GM19463 (cell line): Measurements from ENCODE around the gene ZNF576.
A peak's percentile ranks its signal among the peaks of the same experiment; 100 is the strongest.
"Not testable (repeated sequence)": the region's sequence is repeated elsewhere in the genome, so short reads cannot be mapped to it uniquely, and the experiment has no call there.

Experiments
- ATAC-seq: cut with Tn5 transposase; IDR thresholded peaks from one replicate; pipeline ENCODE4 v1.9.1; 2021; ENCODE audit warnings: mild to moderate bottlenecking, moderate library complexity; ENCODE audit not compliant: unreplicated experiment

Gene ZNF576

DNA sequence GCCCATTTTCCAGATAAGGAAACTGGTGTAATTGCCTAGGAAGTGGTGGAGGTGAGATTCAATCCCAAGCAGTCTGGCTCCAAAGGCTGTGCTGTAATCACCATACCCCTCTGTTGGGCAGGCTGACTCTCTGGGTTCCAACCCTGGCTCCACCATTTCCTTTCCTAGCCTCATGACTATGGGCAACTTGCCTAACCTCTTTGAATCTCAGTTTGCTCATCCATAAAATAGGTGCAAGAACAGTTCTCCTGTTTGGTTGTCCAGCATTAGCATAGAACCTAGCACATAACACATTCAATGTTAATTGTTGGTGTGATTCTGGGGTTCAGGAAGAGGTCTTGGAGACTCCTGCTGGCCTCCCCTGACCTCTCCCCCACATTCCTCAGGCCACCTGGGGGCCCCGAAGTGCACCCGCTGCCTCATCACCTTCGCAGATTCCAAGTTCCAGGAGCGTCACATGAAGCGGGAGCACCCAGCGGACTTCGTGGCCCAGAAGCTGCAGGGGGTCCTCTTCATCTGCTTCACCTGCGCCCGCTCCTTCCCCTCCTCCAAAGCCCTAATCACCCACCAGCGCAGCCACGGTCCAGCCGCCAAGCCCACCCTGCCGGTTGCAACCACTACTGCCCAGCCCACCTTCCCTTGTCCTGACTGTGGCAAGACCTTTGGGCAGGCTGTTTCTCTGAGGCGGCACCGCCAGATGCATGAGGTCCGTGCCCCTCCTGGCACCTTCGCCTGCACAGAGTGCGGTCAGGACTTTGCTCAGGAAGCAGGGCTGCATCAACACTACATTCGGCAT, 2.2 kb downstream of the ZNF576 start:
- ATAC-seq = no peak

DNA sequence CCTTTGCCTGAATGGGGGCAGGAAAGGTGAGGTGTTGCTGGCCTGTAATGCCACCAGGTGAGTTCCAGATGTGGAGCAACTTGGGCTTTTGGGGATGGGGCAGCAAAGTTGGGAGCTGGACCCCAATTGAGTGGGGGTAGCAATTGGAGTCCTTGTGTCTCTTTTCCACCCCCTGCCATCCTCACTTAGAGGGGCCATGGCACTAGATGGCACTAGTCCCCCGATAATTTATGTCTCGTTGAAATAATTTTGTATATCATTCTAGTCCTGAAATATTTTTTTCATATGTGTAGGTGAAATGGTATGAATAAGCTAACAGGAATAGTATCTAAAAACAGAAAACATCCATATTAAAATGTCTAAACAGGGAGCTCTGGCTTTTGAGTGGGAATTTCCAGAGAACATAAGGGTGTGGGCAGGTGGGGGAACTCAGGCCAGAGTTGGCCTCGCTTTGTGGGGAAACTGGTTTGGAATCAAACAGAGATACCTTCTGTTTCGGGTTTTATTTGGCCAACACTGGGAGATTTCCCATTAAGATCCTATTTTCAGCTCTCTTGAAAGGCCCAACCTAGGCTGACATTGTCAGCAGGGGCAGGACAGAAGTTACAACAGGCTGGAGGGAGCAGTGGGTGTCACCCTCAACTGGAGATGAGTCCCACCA, 3.4 kb downstream of the ZNF576 start:
- no peak for ATAC-seq

DNA sequence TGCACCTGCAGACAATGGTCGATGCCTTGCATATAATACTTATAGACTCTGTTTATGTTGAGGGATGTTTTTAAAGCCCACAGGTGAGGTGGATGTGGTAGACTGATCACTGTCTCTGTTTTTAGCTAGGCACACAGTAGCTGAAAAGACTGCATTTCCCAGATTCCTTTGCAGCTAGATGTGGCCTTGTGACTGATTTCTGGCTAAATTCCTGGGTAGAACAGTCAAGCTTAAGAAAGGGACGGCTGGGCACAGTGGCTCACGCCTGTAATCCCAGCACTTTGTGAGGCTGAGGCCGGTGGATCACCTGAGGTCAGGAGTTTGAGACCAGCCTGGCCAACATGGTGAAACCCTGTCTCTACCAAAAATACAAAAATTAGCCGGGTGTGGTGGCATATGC, 3.9 kb downstream of the ZNF576 start:
- ATAC-seq = not testable (repeated sequence)

DNA sequence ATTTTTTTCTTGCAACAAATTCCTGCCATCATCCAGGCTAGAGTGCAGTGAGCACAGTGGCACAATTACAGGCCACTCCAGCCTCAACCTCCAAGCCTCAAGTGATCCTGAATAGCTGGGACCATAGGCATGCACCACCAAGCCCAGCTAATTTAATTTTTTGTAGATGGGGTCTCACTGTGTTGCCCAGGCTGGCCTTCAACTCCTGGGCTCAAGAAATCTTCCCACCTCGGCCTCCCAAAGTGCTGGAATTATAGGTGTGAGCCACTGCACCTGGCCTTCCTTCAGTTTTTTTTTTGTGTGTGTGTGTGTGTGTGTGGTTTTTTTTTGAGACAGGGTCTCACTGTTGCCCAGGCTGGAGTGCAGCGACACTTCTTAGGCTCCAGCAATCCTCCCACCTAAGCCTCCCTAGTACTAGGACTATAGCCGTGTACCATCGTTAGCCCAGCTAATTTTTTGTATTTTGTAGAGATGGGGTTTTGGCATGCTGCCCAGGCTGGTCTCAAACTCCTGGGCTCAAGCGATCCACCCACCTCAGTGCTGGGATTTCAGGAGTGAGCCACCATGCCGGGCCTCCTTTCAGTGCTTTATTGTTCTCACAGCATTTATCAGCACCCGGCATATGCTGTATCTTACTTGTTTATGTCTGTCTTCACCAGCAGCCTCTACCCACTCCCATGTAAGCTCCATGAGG, 9.6 kb downstream of the ZNF576 start:
- no peak for ATAC-seq

DNA sequence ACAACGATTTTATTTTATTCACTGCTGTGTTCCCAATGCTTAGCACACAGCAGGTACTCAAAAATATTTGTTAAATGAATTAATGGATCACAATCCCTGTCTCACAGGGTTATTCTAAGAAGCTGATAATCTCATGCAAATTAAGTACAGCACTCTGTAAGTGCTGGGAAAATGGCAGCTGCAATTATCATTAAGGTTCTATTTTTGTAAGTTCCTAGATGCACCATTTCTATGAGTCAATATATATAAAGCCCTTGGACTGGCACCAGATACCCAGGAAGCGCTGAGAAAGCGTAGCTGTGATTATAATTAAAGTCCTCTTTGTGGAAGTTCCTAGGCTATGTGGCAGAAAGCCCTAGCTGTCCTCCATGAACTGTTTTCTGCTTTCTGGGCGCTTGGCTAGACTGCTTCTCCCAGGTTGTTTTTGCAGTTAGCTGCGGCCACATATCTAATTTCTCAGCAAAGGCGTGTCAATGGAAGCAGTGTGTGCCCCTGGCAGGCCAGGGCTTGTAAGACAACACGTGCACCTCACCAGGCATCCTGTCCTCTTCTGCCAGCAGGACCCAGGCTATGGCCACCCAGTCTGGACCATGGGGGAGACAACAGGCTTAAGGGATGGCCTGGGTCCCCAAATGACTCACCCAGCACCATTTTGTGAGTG, 10.3 kb downstream of the ZNF576 start:
- no peak for ATAC-seq

DNA sequence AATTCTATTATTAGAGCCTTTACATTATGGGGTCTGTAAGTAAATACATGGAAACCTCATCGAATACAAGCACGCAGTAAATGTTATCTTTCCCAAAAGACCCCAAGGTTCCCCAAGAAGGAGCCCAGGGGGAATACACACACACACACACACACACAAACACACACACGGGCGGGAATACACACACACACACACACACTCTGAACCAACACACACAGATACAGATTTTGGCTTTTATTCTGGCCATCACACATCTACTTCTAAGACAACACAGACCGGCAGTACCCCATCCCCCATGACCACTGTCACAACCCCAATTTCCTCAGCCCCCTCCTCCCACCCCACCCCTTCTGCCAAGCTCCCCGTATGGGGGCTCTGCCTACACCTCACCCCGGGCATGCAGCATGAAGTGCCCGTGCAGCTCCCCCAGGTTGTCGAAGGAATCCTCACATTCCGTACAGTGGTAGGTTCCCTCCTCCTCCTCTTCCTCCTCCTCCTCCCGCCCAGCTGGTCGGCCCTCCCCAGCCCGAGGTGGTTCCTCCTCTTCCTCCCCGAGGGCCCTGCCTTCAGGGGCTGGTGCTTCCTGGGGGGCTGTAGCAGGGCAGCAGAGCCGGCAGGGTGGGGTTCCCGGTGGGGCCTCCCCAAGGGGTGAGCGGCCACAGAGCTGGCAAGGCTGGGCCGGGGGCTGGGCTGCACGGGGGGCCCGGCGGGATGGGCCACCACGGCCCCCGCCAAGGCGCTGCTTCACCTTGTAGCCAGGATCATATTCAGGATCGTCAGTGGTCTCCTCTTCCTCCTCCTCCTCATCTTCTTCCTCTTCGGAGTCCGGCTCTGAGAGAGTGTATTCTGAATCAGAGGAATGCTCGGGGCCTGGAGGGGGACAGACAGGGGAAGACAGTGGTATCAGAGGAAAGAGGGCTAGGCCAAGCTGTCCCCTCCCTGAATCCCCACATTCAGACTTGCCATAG, 11.1 kb downstream of the ZNF576 start:
- ATAC-seq = no peak

DNA sequence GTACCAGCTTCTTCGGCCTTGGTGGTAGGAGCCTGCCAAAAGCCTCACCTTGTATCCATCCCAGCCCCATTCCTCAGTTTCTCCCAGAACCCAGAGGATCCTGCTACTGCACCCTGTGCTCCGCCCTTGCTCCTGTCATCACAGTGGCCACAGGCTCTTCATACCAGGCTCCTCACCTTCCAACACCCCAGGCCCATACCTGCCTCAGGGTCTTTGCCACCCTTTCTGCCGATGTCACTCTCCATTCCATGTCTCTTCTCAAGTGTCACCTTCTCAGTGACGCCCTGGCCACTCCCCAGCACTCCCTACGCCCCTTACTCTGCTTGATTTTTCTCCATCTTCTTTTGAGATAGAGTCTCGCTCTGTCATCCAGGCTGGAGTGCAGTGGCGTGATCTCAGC, 13.5 kb downstream of the ZNF576 start:
- ATAC-seq = no peak

DNA sequence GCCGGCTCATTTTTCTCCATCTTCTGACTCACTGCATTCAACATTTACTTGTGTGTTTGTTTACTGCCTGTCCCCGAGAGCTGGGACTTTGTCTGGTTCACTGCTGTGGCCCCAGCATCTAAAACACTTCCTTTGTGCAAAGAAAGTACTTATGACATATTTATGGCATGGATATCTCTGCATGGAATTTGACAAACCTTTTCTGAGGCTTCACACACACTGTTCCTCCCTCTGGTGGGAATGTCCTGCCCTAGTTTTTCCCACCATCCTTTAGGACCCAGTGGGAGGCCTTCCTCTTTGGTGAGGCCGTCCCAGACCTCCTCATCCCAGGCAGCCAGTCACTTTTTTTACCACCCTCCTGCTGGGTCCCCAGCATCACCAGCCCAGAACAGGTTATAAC, 14.1 kb downstream of the ZNF576 start:
- ATAC-seq = no peak

DNA sequence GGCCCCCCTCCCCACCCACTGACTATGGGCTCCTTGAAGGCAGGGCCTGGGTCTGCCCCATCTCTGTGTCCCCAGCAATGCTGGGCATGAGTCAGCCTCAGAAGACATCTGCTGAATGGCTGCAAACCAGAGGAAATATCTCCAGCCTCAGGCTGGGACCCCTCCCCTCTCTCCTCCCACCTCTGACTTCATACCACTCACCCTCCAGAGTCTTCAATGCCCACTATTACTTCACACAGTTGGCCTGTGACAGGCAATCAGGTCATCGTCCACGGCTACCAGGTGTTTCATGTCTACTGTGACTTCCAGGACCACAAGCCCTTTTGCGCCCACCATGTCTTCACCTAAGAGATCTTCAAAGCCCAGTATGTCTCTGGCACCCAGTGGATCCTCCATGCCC, 15.4 kb downstream of the ZNF576 start, which contains the start of gene SRRM5:
SRRM5 (plus strand) TSS at position 301 of the 400 bp plus-strand sequence; CDS start at position 335, 34 bp downstream.
- ATAC-seq = no peak

DNA sequence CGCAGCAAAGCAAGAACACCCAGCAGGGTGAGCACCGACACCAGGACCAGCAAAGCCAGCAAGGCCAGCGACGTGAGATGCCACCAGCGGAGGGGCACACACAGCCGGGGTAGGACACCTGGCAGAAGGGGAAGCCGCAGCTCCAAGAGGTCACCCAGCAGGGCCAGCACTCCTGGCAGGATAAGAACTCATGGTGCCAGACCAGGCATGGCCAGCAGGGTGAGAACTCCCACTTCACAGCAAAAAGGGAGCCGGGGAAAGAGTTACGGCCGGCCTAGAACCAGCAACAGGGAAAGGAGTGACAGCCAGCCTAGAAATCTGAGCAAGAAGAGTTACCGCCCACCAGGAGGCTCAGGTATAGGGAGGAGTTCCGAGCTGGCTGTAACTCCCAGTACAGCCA, 16.0 kb downstream of the ZNF576 start:
- no peak for ATAC-seq

DNA sequence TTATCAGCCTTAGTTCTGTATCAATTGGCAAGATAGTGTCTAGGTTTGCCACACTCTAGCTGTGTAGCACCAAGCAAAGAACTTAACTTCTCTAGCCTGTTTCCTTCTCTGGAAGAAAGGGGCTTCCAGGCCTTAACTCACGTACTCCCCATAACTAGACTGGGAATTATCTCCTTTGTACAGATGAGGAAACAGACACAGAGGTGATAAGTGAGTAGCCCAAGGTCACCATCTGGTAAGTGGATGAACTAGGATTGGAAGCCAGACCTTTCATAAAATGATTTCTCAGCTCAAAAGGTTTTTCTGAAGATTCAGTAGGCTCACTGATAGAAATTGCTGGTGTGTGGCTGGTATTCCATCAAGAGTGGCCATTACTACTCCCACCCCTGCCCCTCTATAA, 19.9 kb downstream of the ZNF576 start:
- ATAC-seq = no peak

DNA sequence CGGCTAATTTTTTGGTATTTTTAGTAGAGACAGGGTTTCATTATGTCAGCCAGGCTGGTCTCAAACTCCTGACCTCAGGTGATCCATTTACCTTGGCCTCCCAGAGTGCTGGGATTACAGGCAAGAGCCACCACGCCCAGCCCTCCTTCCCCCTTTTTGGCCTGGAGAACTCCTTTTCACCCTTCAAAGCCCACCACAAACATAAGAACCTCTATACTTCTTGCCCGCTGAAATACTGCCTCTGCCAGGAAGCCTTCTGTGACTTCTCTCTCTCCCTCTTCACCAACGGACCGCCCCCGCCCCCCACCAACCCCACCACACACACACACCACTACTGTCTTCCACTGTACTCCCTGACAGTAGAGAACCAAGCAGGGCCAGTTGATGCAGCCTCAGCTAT, 20.6 kb downstream of the ZNF576 start:
- ATAC-seq = no peak

DNA sequence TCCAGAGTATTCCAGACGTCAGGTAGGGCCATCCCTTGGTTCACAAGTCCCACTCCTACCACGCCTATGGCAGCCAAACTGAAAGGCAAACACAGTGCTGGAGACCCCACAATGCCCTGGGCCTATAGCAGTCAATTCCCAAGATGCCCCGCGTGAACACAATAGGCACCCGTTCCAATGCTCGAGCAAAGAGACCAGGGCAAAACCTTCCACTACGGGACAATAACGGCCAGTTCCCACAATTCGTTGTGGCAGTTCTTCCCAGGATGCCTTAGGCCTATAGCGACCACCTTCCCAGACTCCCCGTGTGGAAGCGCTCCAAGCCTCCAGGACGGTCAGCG, 22.5 kb downstream of the ZNF576 start:
- peak; percentile 33 for ATAC-seq

DNA sequence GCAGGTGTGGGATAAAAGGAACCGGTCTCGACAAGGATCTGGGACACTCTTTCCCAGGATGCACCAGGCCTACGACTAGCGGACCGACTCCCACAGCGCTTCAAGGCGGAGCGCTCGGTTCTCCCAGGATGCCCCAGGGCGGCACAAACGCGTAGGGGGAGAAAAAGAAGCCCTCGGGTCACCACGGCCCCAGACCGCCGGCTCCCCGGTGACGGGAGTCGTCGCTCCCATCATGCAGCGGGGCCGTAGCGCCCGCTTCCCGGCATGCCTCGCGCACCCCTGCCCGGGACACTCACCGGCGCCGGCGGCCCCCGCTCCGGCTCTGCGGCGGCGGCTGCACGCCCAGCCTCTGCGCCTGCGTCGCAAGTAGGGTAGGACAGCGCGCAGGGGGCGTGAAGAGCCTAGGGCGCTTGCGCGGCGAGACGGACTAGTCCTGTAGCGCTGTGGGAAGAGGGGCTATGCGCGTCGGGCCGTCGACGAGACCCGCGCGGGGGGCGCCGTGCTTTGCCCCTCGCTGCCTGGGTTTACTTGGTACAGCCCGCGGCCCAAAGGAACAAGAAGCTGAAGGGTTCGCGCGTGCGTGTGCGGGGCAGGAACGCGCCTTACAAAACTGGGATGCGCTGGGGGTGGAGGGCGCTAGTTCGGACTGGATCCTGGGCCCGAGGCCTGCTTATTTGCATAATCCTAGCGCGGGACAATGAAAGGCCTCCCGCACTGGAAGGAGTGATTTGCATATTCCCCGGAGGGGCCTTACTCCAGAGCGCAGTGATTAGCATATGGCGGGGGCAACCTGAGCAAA, 23.1 kb downstream of the ZNF576 start, which contains the start of gene ZNF428:
ZNF428 (minus strand) TSS at position 368 of the 799 bp plus-strand sequence. CDS start 5,325 bp downstream, outside the sequence.
- peak; percentile 80 for ATAC-seq

DNA sequence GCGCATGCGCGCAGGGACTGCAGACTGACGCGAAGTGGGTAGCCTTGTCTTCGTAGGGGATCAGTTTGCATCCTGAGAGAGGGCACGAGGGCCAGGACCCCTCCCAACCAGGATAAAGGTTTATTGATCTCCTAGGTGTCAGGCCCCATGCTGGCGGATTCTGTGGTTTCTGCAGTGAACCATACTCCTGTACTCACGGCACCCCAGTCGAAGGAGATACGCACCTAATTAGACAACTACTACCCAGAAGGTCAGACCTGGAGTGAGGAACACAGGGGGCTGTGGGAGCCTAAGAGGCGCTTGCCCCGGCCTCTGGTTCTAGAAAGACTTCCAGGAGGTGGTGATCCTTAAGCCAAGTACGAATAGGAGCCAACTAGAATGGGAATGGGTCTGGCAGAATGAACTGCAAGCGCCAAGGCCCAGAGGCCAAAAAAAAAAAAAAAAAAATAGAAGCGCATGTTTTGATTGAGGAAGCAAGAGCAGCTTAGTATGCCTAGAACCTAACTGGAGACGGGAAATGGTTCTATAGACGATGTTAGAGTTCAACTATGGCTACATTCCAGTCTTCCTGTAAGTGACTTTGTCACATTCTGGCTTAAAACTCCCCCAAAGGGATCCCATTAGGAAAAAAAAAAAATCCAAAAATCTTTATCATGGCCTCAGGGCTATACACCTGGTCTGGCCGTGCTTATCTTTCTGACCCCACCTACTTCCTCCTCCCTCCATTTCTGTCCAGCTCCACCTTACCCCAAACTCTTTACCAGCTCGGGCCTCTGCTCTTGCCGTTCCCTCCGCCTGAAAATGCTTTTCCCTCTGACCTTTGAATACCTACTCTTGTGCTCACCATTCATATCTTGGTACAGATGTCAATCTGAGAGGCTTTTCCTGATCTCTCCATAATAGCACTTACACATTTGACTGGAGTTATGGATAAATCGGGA, 23.9 kb downstream of the ZNF576 start:
- no peak for ATAC-seq

DNA sequence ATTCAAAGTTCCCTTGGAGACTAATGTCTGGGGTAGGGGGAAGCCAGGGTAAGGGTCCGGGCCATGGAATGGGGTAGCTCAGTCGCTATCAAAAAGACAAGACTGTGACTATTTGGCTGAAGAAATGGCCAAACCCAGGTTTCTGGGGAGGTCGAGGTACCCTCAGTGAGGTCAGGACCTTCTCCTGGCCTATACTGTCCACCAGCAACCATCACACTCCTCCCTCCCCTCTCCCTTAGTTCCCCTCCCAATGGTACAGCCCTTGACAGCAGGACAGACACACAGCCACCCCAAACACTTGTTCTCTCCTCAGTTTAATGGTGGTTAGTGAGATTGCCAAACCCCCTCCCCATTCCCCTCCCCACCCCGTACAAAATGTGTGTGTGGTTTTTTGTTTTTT, 25.7 kb downstream of the ZNF576 start:
- ATAC-seq = no peak

DNA sequence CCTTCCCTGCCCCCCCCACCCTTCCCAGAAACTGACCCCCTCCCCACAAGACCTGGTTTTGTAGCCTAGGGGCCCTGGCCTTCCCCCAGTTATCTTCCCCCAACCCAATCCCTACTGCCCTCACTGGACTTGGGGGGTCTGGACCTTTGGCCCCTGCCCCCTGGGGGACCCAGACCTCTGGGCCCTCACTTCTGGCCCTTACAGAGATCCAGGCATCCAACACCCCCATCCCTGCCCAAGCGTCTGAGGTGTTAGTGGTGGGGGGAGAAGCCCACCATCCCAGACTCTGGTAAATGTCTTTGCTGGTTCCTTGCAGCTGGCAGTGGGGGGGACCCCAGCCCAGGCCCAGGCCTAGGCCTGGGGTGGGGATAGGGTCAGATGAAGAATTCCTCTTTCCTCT, 26.6 kb downstream of the ZNF576 start:
- ATAC-seq = no peak
